HG02885 (cell line): ENCODE data around the gene FAM110A.
"Not testable (repeated sequence)": the region's sequence is repeated elsewhere in the genome, so short reads cannot be mapped to it uniquely, and the experiment has no call there.

ENCODE experiments used
- ATAC-seq: cut with Tn5 transposase; IDR thresholded peaks from one replicate; pipeline ENCODE4 v1.9.1; 2021; ENCODE audit warnings: mild to moderate bottlenecking; ENCODE audit not compliant: unreplicated experiment, poor library complexity

Gene FAM110A

DNA sequence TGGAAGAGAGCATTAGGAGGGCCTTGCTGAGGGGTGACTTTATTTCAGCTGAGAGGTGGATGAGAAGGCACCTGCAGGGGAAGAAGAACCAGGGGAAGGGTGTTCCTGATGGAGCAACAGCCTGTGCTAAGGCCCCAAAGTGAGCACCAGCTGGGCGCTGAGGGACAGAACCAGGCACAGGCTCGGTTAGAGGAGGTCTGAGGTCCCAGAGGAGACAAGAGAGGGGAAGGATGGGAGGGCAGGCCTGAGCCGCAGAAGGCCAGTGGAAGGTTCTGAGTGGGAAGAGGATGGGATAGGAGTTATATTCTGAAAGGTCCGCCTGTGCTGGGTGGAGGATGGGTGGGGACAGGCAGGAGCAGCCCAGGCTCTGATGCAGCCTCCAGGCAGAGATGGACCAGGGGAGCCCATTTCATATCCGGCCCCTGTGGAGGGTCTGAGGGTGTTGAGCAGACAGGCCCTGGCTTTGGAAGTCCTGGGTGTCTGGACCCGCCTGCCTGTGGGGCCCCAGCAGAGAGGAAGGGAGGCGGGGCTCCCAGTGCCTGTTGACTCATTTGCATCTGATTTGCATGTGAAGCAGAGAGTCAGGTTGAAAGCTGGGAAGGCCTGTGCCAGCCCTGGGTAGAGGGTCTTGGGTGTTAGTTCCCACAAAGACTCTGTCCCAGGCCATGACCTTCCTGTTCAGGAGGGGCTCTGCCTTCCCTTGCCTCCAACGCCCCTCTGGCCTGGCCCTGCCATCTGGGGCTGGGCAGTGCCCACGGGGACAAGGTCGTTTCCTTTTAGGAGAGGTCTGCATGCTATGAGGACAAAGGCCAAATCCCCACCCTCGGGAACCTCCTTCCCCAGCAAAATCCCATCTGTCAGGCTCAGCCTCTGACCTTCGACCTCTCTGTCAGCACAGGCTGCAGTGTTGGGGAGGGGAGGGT lies 10.6 kb upstream of the FAM110A start:
- no peak for ATAC-seq

- ATAC-seq, result no peak
These were observed 10.0 kb upstream of the FAM110A start for GRCh38 chr20:823574-823902.

- ATAC-seq, result no peak
These were observed 9.0 kb upstream of the FAM110A start for GRCh38 chr20:824490-824889.

- ATAC-seq, result no peak
These were observed 8.6 kb upstream of the FAM110A start for GRCh38 chr20:824916-825315.

- ATAC-seq, result no peak
These were observed 7.6 kb upstream of the FAM110A start for GRCh38 chr20:825710-826421.

DNA sequence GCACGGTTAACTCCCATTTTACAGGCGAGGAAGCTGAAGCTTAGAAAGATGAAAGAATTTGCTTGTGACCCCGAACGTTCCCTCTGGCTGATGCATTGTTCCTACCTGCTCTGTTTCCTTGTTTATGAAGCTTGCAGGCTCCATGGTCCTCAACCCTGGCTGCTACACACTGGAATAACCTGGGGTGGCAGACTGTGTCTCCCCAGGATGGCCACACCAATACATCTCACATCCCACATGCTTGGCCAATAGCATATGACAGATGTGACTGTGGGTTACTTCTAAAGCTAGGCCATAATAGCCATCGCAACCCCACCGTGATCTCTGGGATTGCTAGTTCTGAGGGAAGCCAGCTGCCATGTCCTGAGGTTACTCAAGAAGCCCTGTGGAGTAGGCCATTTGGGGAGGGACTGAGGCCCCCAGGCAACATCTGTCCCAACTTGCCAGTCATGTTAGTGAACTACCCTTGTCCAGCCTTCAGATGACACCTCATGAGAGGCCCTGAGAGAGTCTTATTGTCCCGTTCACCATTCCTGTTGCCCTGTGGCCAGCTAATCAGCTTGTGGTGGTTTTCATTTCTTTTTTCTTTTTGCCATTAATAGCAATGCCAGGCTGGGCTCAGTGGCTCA lies 6.7 kb upstream of the FAM110A start:
- no peak for ATAC-seq

DNA sequence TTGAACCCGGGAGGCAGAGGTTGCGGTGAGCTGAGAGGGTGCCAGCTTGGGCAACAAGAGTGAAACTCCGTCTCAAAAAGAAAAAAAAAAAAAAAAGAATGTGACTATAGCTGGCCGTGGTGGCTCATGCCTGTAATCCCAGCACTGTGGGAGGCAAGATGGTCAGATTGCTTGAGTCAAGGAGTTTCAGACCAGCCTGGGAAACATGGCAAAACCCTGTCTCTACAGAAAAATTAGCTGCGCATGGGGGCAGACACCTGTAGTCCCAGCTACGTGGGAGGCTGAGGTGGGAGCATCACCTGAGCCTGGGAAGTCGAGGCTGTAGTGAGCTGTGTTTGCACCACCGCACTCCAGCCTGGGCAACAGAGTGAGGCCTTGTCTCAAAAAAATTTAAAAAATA lies 5.5 kb upstream of the FAM110A start:
- ATAC-seq, result not testable (repeated sequence)

- ATAC-seq, result no peak
These were observed 4.5 kb upstream of the FAM110A start for GRCh38 chr20:828987-829386.

GRCh38 chr20:829551-829950 lies 4.0 kb upstream of the FAM110A start:
- no peak for ATAC-seq

DNA sequence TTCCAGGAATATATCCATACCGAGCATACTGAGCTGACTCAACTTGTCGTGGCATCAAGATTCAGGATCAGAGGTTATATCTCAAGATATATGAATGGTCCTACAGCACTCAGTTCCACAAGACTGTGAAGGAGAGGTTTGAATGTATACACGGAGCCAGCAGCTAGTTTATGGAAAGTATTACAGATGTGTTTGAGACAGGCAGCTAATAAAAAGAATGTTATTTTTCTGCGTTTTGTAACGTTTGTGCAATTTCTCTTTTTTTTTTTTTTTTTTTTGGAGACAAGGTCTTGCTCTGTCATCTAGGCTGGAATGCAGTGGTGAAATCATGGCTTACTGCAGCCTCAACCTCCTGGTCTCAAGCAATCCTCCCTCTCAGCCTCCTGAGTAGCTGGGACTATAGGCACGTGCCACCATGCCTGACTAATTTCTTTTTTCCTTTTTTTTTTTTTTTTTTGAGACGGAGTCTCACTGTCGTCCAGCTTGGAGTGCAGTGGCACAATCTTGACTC lies 3.4 kb upstream of the FAM110A start:
- no peak for ATAC-seq

DNA sequence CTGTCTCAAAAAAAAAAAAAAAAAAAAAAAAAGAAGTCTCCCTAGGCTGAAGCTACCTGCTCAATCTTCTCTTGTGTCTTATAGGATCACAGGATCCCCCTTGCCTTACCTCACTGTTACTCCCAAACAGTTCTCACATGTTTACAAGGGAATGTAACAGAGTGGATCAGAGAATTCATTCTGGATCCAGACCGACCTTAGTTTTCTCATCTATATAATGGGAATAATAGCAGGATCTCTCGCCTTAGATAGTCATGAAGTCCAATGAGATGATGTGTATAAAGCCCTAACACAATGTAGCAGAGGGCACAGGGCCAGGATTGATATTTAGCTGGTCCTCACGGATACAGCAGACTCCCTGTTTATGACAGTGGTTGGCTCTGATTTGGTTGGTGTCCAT lies 2.3 kb upstream of the FAM110A start:
- no peak for ATAC-seq

DNA sequence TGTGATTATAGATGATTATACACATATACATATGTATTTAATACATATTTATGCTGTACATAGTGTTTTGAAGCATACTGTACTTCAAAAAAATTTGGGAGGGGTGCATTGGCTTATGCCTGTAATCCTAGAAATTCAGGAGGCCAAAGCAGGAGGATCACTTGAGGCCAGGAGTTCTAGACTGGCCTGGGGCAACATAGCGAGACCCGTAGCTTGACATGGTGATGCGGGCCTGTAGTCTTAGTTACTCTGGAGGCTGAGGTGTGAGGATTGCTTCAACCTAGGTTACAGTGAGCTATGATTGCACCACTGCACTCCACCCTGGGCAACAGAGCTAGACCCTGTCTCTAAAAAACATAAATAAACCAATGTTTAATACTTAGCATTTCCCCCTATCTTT lies 1.6 kb upstream of the FAM110A start:
- no peak for ATAC-seq

- ATAC-seq, result no peak
These were observed 430 bp upstream of the FAM110A start for GRCh38 chr20:833121-833449.

GRCh38 chr20:834151-834746 lies 734 bp downstream of the FAM110A start:
- ATAC-seq, result peak; percentile 3

DNA sequence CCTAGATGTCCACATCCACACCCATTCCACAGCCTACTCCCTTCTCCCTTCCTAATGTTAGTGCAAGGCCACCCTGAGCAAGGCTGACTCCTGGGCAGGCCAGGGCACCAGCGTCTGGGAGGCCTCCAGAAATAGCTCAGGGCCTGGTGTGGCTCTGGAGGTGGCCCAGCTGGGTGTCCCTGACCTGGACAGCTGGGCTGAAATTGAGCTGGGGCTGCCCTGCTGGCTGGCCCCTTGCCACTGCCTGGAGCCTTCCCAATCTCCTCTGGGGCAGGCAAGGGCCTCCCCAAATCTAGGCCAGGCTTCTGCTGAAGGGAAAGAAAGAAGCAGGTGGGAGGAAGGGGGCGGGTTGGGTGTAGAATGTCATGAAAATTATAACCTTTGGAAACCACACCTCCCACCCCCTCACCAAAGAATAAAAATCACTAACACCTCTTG lies 2.1 kb downstream of the FAM110A start:
- ATAC-seq, result no peak

DNA sequence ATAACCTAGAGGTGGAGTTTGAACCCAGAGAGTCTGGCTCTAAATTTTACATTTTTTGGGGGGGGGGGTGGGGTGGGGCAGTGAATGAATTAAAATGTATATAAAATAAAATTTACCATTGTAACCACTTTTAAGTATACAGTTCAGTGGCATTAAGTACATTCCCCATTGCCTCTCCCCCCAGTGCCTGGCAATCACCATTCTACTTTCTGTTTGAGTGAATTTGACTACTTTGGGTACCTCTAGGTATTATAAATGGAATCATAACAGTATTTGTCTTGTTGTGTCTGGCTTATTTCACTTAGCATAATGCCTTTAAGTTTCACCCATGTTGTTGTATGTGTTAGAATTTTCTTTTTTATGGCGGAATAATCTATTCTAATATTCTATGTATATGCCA lies 2.7 kb downstream of the FAM110A start:
- no peak for ATAC-seq

DNA sequence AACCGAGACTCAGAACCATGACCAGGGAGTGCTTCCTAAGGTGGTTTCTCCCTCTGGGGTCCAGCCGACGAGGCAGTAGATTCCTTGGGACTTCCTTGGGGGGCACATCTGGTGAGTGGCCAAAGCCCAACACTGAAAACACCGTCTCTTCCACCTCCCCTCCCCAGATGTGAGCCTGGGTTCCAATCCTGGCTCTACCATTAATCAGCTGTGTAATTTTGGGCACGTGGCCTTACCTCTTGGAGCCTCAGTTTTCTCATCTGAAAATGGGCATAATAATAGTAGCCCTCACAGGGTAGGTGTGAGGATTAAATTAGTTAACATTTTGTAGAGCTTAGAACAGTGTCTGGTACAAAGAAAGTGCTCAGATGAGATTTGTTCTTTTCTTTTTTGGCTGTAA lies 5.5 kb downstream of the FAM110A start:
- ATAC-seq, result no peak

- no peak for ATAC-seq
These were observed 6.1 kb downstream of the FAM110A start for GRCh38 chr20:839626-840025.

DNA sequence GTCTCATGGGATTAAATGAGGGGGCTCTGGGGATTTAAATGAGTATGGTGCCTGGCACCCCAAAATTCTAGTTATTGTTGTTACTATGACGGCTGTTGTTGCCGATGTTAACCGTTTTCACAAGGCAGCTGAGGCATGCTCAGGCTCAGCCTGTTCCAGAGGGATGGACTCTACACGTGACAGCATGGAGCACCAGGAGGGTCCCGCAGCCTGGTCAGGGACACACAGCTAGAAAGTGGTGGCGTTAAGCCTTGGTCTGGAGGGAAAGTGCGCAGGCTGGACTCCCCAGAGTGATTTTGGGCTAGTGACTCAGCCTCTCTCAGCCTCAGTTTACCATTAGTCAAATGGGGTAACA lies 7.0 kb downstream of the FAM110A start:
- ATAC-seq, result no peak

DNA sequence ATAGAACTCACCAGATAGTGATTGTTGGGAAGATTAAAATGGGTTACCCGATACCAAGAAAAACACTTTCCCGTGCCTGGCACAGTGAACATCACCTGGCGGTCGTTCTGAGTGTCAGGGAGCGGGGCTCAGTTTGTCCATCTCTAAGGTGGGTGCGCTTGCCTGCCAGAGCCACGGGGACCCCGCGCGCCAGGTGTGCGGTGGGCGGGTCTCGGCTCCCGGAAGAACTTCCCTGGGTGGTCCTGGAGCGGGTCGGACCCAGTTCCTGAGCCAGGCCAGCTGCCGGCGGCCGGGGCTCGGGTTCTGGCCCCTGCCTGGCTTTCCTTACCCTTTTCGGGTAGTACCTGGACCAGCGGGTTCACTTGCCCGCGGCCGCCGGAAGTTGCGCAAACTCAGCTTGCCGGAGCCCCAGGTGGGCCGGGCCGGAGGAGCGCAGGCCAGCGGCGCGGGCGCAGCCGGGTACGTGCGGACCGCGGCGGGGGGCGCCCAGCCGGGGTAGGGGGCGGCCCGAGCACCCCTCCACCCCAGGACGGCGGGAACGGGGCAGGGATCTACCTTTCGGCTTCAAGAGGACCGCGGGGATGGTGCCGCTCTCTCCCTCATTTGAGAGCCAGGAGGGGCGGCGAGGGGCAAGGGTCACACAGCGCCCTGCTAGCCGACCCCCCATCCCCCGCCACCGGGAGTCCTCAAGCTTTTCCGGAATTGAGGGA lies 7.5 kb downstream of the FAM110A start:
- ATAC-seq, result no peak
